ENCODE data around the gene SLC7A6.

DNA sequence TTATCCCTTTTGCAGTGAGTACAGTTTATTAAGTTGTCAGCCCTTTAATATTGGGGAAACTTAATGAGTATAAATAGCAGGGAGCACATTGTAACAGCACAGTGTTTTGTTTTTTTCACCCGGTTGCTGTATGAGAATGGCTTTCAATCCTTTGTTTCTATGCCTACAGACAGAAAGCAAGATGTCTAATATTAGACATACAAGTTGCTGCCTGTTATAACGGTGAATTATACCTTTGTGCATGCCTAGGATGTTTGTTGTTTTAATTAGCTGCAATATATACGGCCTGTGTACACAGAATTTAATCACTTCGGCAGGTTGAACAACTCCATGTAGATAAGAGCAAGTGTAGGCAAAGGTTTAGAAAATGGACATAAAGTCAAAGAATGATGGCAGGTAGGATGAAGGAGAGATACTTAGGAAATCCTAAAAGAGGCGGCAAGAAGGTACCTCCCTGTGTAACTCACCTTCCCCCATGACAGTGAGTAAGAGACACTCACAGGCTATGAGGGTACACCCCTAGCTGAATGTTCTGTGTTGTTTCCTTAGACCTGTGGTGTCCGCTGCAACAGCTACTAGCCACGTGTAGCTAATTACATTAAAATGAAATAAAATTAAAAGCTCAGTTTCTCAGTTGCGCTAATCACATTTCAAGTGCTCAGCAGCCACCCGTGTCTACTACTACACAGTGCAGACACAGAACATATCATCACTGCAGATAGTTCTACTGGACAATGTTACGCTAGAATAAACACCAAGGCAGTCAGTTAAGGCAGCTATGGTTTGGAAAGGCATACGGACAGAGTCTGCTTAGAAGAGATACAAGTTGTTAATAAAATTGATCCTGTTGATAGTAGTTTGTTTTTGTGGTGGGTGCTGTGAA lies 35.5 kb downstream of the SLC7A6 start:
- TF ChIP-seq EZH2 (IDR thresholded peaks at IDR 0.05): no peak
- TF ChIP-seq POLR2AphosphoS5 (IDR thresholded peaks at IDR 0.05; ENCODE audit: borderline replicate concordance, low read depth, low read length): no peak
